Heart left ventricle (tissue), 13 donors: ENCODE data around the gene SERPINB10.

Source experiments
- CTCF ChIP-seq, 12 donors: fragments of 200-600 bp; sonication (generic) in 4 of 12; IDR thresholded peaks; one replicate each; pipeline versions ENCODE4 v1.5.0 to v1.8.0; 2018 to 2022; ENCODE audit warnings: antibody characterized with exemption in 12 of 12, mild to moderate bottlenecking in 5 of 12
- POLR2A ChIP-seq, 2 donors: fragments of 450-650 bp; IDR thresholded peaks; one replicate each; pipeline ENCODE4 v1.6.1; 2017; ENCODE audit warnings: antibody characterized with exemption in 2 of 2, mild to moderate bottlenecking in 2 of 2, moderate library complexity in 2 of 2
- donor health status: ischemic (EF 13 %, LVEDD 7.1; RV severe dilation, severe dysfunction).
- donor health status: DM: no; HTN: yes; CAD: no.
- donor health status: DM: no; HTN: no; CAD: no.
- donor health status: ischemic (EF 25% LVEDD 6.9; RV normal size, moderate dysfunction).
- donor health status: ischemic (EF 25% LVEDD 5.7; RV mildly dilated, moderate dysfunction).
- donor health status: ischemic (EF 35%, LVEDD 5.7; RV mildly dilated, moderate dysfunction).
- donor health status: nonischemic (EF 11% LVEDD 7.7; RV severe dilation, severe dysfunction).
- donor health status: DM: yes; HTN: yes; CAD: no.
- donor health status: PGD.
- donor health status: ischemic (EF 29% LVEDD 5.4; RV normal size, mild dysfunction).
- donor health status: nonischemic (EF 23%, LVEDD 6.1; RV moderate dilation, normal function).

DNA sequence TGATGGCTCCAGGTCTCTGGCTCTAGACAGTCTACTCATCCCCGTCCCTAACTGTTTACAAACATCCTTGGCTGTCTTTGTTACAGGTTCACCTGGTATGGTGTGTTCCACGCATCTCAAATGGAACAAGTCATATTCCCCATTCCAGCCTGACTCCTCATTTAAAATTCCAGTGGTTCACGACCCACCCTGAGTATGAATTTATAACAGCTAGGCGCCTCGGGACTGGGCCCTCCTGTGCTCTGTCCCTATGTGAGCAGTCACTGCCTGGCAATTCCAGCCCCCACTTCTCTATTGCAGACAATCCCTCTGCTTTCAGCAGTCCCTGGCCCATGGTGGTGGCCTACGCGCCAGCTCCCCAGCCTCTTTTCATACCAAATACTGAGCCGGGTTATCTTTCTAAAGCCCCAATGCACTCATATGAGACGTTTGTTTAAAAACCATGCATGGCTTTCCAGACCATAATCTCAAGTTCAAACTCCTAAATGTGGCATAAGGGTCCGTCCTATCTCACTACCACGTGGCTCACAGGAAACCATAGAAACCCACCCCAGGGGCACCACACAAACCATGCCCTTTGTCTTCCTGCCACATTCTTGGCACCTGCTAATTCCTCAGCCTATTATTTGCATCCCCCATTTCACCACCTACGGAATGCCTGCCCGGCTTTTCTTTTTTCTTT, 63.7 kb downstream of the SERPINB10 start:
- TF ChIP-seq CTCF (IDR thresholded peaks at IDR 0.05) = no peak
- no peak for TF ChIP-seq POLR2A (IDR thresholded peaks at IDR 0.05)
